NCI-H82 treated with DMSO at 0.1 percent for 48 hours (cell line): ENCODE measurements around the gene PLA2G2C.

ENCODE experiments used
- DNase-seq: peaks from one replicate; lab custom pipeline; 2025; ENCODE audit not compliant: unreplicated experiment; lab: John Stamatoyannopoulos, UW

The PLA2G2C gene

DNA sequence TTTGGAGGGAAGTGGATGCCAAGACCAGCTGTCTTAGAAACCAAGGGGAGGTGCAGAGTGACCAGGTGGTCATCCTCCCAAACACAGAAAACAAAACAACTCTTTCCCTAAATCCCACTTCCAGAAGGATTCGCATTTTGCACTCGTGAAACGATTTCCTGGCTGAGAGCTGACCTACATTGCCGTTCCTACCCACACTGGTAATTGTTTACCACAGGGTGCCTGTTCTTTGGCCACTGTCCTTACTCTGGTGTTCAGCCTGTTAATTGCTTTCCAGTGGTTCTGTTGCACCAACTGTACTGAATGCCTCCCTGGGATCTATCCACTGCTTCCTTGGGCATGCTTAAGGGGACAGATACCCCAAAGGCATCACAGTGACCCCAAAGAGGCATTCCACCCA, 23.2 kb upstream of the PLA2G2C start:
- DNase-seq: no peak

- no peak for DNase-seq
Observed at GRCh38 chr1:20207546-20207945, 21.2 kb upstream of the PLA2G2C start.

DNA sequence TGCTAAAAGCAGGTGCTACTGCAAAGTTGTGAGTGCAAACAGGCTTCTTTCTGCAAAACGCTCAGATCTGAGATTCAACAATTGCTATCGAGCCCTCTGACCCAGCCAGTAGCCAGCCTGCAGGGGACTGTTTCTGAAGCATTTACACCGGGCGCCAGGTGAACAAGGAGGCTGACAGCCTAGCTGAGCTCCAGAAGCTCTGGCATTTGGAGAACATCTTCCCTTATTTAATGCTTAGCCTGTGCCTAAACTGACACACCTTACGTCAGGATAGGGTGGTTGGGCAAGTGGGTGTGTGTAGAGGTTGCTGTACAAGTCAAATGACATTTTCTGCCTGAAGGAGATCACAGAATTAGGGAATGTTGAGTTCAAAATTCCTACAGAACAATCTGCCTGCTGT, 15.8 kb upstream of the PLA2G2C start:
- no peak for DNase-seq

GRCh38 chr1:20200966-20201365, 14.6 kb upstream of the PLA2G2C start:
- no peak for DNase-seq

- DNase-seq: no peak
Observed at GRCh38 chr1:20199840-20200239, 13.5 kb upstream of the PLA2G2C start.

- DNase-seq: no peak
Observed at GRCh38 chr1:20199403-20199802, 13.1 kb upstream of the PLA2G2C start.

GRCh38 chr1:20198918-20199317, 12.6 kb upstream of the PLA2G2C start:
- no peak for DNase-seq

DNA sequence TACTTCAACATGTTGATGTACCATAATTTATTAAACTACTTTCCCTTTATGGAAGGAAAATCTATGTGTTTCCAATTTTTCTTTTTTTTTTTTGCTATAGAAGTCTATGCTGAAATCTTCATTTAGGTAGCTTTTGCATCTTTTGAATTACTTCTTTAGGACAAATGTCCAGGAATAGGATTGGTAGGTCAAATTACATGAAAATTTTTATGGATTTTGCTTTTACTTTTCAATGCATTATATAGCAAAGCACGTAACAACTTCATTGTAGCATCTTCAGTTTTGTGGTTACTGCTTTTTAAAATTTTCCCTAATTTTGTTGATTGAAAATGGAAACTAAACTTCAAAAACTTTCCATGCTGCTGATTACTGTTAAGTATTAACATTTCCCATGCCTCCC, 12.0 kb upstream of the PLA2G2C start:
- DNase-seq: no peak

GRCh38 chr1:20197329-20197791, 11.0 kb upstream of the PLA2G2C start:
- DNase-seq: no peak

- DNase-seq: no peak
Observed at GRCh38 chr1:20195462-20195780, 9.1 kb upstream of the PLA2G2C start.

- DNase-seq: peak; percentile 67
Observed at GRCh38 chr1:20194757-20195461, 8.6 kb upstream of the PLA2G2C start.

DNA sequence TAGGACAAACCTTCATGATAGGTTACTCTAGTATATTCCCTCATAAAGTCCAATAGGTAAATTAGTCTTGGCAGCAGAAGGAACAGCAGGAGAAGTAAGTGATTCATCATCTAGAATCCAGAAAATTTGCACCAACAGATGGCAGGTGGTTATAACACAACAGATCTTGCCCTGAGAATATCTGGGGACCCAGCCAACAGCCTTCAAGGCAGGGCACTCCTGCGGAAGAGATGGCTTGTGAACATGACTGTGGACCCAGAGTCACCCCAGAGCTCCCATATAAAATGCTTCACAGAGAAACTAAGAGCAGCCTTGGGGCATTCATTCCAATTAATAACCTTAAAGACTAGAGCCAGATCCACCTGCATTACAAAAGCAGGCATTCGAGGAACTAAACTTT, 7.9 kb upstream of the PLA2G2C start:
- DNase-seq: no peak

DNA sequence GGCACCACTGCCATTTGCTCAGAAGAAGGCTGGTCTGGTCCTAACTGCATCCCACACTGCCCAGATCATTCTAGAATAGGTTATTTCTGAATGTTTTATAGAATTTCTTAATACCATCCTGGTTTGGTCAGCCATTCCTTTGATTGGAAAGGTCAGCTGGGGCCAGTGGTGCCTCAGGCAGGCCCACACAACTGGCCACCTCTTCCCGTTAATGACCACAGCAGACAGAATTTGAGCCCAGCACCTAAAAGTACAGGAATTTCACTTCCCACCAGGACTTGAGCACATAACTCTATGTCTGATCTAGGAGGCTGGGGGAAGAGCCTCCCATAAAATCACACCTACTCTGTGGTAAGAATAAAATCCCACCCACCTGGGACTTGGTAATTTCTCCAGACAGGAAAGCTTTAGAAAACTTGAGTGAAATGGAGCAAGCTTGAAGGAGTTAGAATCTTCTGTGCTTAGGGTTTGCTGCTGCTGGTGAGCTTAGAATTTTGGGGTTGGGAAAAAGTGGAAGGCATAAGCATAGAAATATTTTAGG, 6.6 kb upstream of the PLA2G2C start:
- no peak for DNase-seq

GRCh38 chr1:20192364-20192763, 6.0 kb upstream of the PLA2G2C start:
- no peak for DNase-seq

DNA sequence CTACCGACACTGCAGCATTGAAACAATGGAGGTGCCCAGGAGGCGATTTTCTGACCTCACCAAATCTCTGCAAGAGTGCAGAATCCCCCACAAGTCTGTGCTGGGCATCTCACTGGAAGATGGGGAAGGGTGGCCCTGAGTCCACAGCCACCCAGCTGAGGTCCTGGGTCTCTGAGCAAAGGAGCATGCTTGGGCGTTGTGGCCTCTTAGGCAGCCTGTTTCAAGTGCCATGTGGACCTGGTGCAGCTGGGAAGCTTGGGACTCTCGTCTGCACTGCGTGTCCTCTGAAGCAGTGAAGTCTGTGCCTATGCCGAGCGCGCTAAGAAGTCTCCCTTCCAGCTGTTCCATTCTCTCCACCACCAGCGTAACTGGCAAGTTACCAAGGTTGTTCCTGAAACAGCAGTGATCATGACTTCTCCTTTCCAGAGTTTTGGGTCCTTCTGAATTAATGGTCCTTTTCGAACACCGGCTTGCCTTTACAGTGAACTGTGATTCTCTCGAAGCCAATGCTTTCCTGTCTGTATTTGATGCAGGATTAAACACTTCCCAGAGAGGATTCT, 5.0 kb upstream of the PLA2G2C start:
- DNase-seq: no peak

DNA sequence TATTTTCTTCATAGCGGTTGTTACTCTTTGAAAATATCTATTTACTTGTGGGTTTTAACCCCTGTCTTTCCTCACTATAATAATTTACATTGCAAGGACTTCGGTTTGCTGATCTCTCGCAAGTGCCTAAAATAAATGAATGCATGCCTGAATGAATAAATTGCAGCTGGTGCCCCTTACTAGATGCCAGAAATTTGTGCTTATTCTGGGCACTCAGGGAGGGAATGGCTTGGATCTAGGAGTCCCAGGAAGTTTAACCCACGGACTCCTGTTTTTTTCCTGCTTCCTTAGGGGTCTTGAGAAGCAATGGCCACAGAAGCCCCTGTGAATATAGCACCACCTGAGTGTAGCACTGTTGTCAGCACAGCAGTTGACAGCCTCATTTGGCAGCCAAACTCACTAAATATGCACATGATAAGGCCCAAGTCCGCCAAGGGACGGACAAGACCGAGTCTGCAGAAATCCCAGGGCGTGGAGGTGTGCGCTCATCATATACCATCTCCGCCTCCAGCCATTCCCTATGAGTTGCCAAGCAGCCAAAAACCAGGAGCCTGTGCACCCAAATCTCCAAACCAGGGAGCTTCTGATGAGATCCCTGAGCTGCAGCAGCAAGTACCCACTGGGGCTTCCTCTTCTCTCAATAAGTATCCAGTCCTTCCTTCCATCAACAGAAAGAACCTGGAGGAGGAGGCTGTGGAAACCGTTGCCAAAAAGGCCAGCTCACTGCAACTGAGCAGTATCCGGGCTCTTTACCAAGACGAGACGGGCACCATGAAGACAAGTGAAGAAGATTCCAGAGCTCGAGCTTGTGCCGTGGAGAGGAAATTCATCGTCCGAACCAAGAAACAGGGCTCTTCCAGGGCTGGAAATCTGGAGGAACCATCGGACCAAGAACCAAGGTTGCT, 4.2 kb upstream of the PLA2G2C start:
- no peak for DNase-seq

GRCh38 chr1:20189664-20190063, 3.3 kb upstream of the PLA2G2C start:
- DNase-seq: no peak

DNA sequence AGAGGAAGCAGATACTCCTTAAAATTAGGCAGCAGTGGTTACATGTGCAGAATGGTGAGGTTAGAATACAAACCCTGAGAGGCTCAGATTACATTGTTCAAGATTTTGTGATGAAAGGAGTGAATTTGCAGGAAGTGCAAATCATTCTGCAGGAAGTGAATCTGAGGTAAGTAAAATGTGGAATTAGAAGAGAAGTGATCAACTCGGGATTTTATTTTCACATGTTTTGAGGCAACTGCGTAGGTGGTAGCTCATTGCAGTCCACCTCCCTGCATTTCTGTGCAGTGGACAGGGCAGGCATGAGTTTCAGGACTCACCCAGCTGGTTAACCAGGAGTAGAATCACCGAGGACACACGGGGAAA, 2.1 kb upstream of the PLA2G2C start:
- no peak for DNase-seq

- DNase-seq: no peak
Observed at GRCh38 chr1:20187813-20188454, 1.6 kb upstream of the PLA2G2C start.

DNA sequence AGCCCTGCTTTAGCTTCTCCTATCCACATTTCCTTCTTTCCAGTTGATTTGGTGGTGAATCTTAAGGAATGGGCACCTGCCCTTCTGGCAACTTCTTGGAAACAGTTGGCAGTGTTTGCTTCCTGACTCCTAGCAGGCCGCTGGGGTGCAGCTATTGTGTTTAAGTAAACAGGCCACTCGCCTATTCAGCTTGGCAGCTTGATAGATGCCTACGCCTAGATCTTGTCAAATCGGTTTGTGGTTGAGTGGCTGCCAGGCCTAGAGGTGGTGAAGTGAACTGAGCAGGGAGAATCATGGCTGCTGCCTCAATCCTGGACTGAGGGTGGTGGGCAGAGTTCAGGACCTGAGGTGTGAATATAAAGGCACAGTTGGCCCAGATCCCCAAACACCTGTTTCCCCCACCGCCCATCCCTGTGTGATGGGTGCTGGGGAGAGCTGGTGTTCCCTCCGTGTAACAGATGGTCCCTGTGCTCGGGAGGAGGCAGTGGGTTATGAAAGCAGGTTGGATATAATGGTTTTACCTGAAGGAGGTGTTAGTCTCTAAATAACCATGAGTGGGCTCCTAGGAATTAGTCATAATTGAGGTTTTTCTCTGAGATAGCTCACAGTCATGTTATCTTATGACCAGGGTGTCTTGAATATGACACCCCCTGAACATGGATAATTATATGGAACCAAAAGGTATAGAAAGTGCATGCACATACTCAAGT, 940 bp upstream of the PLA2G2C start:
- DNase-seq: peak; percentile 10
